IMR-90 (cell line): ENCODE data around the gene CLASP1. TPM values are rescaled to one million over a fixed set of nuclear protein-coding genes. Genes with fewer than 3 reads are reported as not detected.

Experiments
- ATAC-seq: fragments of 200-7000 bp; cut with Tn5 transposase; 2 replicates; pipeline ENCODE4 v1.9.1; 2020; ENCODE audit warnings: low read depth, mild to moderate bottlenecking, moderate library complexity
- BruUV-seq: library from RNA; stranded (reverse); fragments of 400-500 nt; replicated peaks from 2 replicates; lab custom pipeline; 2021; lab: Mats Ljungman, UMichigan
- CTCF ChIA-PET: fragments of 300-600 bp; formaldehyde crosslinking; extraction: SDS; loops from one replicate; lab custom pipeline; 2021; ENCODE audit warnings: antibody characterized with exemption; lab: Yijun Ruan, JAX
- POLR2A ChIA-PET: fragments of 300-600 bp; sonication (Branson Sonifier 250); formaldehyde crosslinking; loops from one replicate; lab custom pipeline; 2022; ENCODE audit warnings: antibody characterized with exemption; ENCODE audit not compliant: unreplicated experiment; lab: Charles Lee
- DNase-seq: peaks from one replicate; pipeline ENCODE4 v3.0.0; 2013
- H2AFZ ChIP-seq: replicated peaks from 2 replicates; pipeline ENCODE3; 2013; ENCODE audit warnings: low read length, mild to moderate bottlenecking; ENCODE audit not compliant: poor library complexity
- H2AK5ac ChIP-seq: 2 replicates; pipeline ENCODE4 v1.6.1; 2013; ENCODE audit warnings: low read depth, low read length, inconsistent platforms
- H2AK9ac ChIP-seq: replicated peaks from 2 replicates; pipeline ENCODE3; 2013; ENCODE audit warnings: mild to moderate bottlenecking, low read depth, low read length, moderate library complexity; ENCODE audit not compliant: poor library complexity
- H2BK120ac ChIP-seq: 2 replicates; pipeline ENCODE4 v1.6.1; 2013; ENCODE audit warnings: low read depth, low read length, inconsistent platforms
- H2BK15ac ChIP-seq: 3 replicates; pipeline ENCODE4 v1.6.1; 2013; ENCODE audit warnings: low read depth, low read length, inconsistent platforms
- H2BK20ac ChIP-seq: 2 replicates; pipeline ENCODE4 v1.6.1; 2013; ENCODE audit warnings: low read depth, mild to moderate bottlenecking, inconsistent platforms, low read length, moderate library complexity
- H2BK5ac ChIP-seq: 2 replicates; pipeline ENCODE4 v1.6.1; 2013; ENCODE audit warnings: mild to moderate bottlenecking, low read depth, low read length, inconsistent platforms; ENCODE audit not compliant: poor library complexity, severe bottlenecking
- H3K14ac ChIP-seq: replicated peaks from 2 replicates; pipeline ENCODE4 v1.6.1; 2013; ENCODE audit warnings: low read depth, low read length, inconsistent platforms
- H3K18ac ChIP-seq: 2 replicates; pipeline ENCODE4 v1.6.1; 2013; ENCODE audit warnings: low read depth, low read length, control low read depth
- H3K23ac ChIP-seq: 2 replicates; pipeline ENCODE4 v1.6.1; 2013; ENCODE audit warnings: low read depth, low read length, inconsistent platforms
- H3K27ac ChIP-seq: 2 replicates; pipeline ENCODE4 v1.5.1; 2013; ENCODE audit warnings: mild to moderate bottlenecking, control low read depth, low read length; ENCODE audit not compliant: insufficient read depth
- H3K27me3 ChIP-seq: 2 replicates; pipeline ENCODE4 v1.6.1; 2013; ENCODE audit warnings: low read length; ENCODE audit not compliant: control insufficient read depth, insufficient read depth
- H3K36me3 ChIP-seq: 2 replicates; pipeline ENCODE4 v1.6.1; 2013; ENCODE audit warnings: low read length, mixed read lengths; ENCODE audit not compliant: control insufficient read depth, insufficient read depth
- H3K4ac ChIP-seq: 2 replicates; pipeline ENCODE4 v1.6.1; 2013; ENCODE audit warnings: low read depth, low read length, inconsistent platforms
- H3K4me1 ChIP-seq: 2 replicates; pipeline ENCODE4 v1.6.1; 2013; ENCODE audit warnings: low read length, mixed read lengths; ENCODE audit not compliant: control insufficient read depth, insufficient read depth
- H3K4me2 ChIP-seq: 2 replicates; pipeline ENCODE4 v1.6.1; 2013; ENCODE audit warnings: low read depth, mild to moderate bottlenecking, control low read depth, low read length, moderate library complexity
- H3K4me3 ChIP-seq: 2 replicates; pipeline ENCODE4 v1.5.1; 2013; ENCODE audit warnings: low read depth, mild to moderate bottlenecking, control low read depth, low read length, moderate library complexity; ENCODE audit not compliant: insufficient read depth
- H3K56ac ChIP-seq: 2 replicates; pipeline ENCODE4 v1.6.1; 2013; ENCODE audit warnings: low read length, inconsistent platforms; ENCODE audit not compliant: insufficient read depth; ENCODE audit errors: extremely low read depth
- H3K79me1 ChIP-seq, 2 experiments: 2 replicates each; pipeline ENCODE4 v1.6.1; 2013; ENCODE audit warnings: low read length in 2 of 2, inconsistent platforms in 1 of 2, low read depth in 1 of 2
- H3K9ac ChIP-seq: 2 replicates; pipeline ENCODE4 v1.6.1; 2013; ENCODE audit warnings: low read depth, low read length, control low read depth
- H3K9me1 ChIP-seq: 2 replicates; pipeline ENCODE4 v1.6.1; 2013; ENCODE audit warnings: low read length, inconsistent platforms; ENCODE audit not compliant: insufficient read depth
- H3K9me3 ChIP-seq: 2 replicates; pipeline ENCODE4 v1.6.1; 2013; ENCODE audit warnings: low read length; ENCODE audit not compliant: control insufficient read depth, insufficient read depth
- H4K20me1 ChIP-seq: 2 replicates; pipeline ENCODE4 v1.6.1; 2013; ENCODE audit warnings: low read length, inconsistent platforms; ENCODE audit not compliant: insufficient read depth
- H4K5ac ChIP-seq: 2 replicates; pipeline ENCODE4 v1.6.1; 2013; ENCODE audit warnings: mild to moderate bottlenecking, low read depth, low read length, control low read depth
- H4K8ac ChIP-seq, 2 experiments: 2 replicates each; pipeline ENCODE4 v1.6.1; 2013; ENCODE audit warnings: low read depth in 2 of 2, low read length in 2 of 2, control low read depth in 1 of 2, inconsistent platforms in 1 of 2
- H4K91ac ChIP-seq: 2 replicates; pipeline ENCODE4 v1.6.1; 2013; ENCODE audit warnings: low read depth, low read length, inconsistent platforms; ENCODE audit not compliant: insufficient read depth
- CHD1 ChIP-seq: IDR thresholded peaks from 2 replicates; pipeline ENCODE4 v1.6.1; 2012; ENCODE audit warnings: low read depth, low read length, improper control_type of control experiment
- MAFK ChIP-seq: IDR thresholded peaks from 2 replicates; pipeline ENCODE4 v1.6.1; 2012; ENCODE audit warnings: low read depth, low read length, improper control_type of control experiment
- MAZ ChIP-seq: IDR thresholded peaks from 2 replicates; pipeline ENCODE4 v1.6.1; 2012; ENCODE audit warnings: low read depth, mild to moderate bottlenecking, low read length, improper control_type of control experiment, moderate library complexity, borderline replicate concordance
- WGBS, 2 experiments: methylation state at CpG; one replicate each; pipeline versions ENCODE4 v1.1.5 to v1.1.7; 2013; ENCODE audit warnings: missing lambda C conversion rate in 2 of 2; ENCODE audit not compliant: insufficient read length in 1 of 2; ENCODE audit errors: extremely low coverage in 2 of 2; 5-methylcytosine and 5-hydroxymethylcytosine counted together
- dilution Hi-C: fragments of 300-500 bp; cut with HindIII; formaldehyde crosslinking; loops from one replicate; pipeline ENCODE4 v1.14.3; 2018; ENCODE audit warnings: low sequenced_read_pairs; ENCODE audit not compliant: unreplicated experiment
- in situ Hi-C: fragments of 300-500 bp; cut with MboI; formaldehyde crosslinking; loops from 3 replicates; pipeline ENCODE4 v1.14.3; 2019; ENCODE audit warnings: low sequenced_read_pairs, inconsistent platforms, mixed read lengths
- intact Hi-C: fragments of 100-400 bp; cut with micrococcal nuclease; formaldehyde crosslinking; loops from 2 replicates; pipeline ENCODE4 v1.10.0; 2022
- polyA plus RNA-seq, 3 experiments: library from polyadenylated mRNA; depleted of rRNA; stranded (reverse); fragments of >200 nt; gene quantifications; 2 replicates each; pipeline ENCODE4 v1.2.3, GENCODE V29; 2012; ENCODE audit warnings: low replicate concordance in 1 of 3
- total RNA-seq: library from RNA; depleted of rRNA; stranded (reverse); fragments of >200 nt; gene quantifications from 2 replicates; pipeline ENCODE4 v1.2.3, GENCODE V29; 2012
- TF ChIP-seq, protein P1 (sequence below): conservative IDR thresholded peaks from 2 replicates; pipeline ENCODE4 v1.5.1; 2012; ENCODE audit warnings: mild to moderate bottlenecking, low read depth, low read length, improper control_type of control experiment

CLASP1 gene
- total and polyA plus RNA-seq, 2 of the 4 experiments (the other 2 are of a cell fraction), result 12.3 to 33.7 TPM

GRCh38 chr2:121529439-121530211, 119.6 kb downstream of the CLASP1 start:
- no peak overlapping the region for H2BK20ac ChIP-seq
- 0 out of 2 replicates have a peak overlapping the region, but pooled peaks have one; percentile 46 for H3K14ac ChIP-seq
- H4K5ac ChIP-seq, result no peak overlapping the region
- ChIA-PET CTCF (interaction anchor here (0.5 to 1.1 kb wide), 3 partner anchors 77 to 182 kb away, joined by 3 to 5 read pairs (median 4); no protein-coding TSS in a partner anchor), POLR2A (interaction anchor here (1.1 kb wide), 1 partner anchor 15 kb away, joined by 10 read pairs; no protein-coding TSS in a partner anchor)
- H2AK5ac ChIP-seq, result peak overlapping the region; percentile 37; the same call in 1 of the 2 replicates
- H3K79me1 ChIP-seq, result peaks cover 30 to 62% of the 10 kb centered on the region in 2 experiments
- H3K9me1 ChIP-seq, result peaks cover 11% of the 10 kb centered on the region
- WGBS, 2 experiments, result no CpG with 5 or more reads among the region's 19 CpGs
- BruUV-seq, result no TSS peak
- peak; percentile 35 for ATAC-seq
- no peaks in the 10 kb centered on the region for H3K9me3 ChIP-seq
- H3K9ac ChIP-seq, result peak overlapping the region; percentile 88
- no peak overlapping the region for H3K56ac ChIP-seq
- no peak overlapping the region for H3K18ac ChIP-seq
- peaks cover 11% of the 10 kb centered on the region for H3K36me3 ChIP-seq
- peak overlapping the region; percentile 71; the same call in 1 of the 2 replicates for H4K91ac ChIP-seq
- H2BK5ac ChIP-seq, result peak overlapping the region; percentile 91
- peak; percentile 40 for DNase-seq
- peaks cover 25% of the 10 kb centered on the region for H4K20me1 ChIP-seq
- H3K4me2 ChIP-seq, result peak overlapping the region; percentile 84
- TF ChIP-seq CHD1 (no peak), MAFK (peak; percentile 69; the same call in 1 of the 2 replicates), MAZ (no peak)
- TF ChIP-seq, protein P1, sequence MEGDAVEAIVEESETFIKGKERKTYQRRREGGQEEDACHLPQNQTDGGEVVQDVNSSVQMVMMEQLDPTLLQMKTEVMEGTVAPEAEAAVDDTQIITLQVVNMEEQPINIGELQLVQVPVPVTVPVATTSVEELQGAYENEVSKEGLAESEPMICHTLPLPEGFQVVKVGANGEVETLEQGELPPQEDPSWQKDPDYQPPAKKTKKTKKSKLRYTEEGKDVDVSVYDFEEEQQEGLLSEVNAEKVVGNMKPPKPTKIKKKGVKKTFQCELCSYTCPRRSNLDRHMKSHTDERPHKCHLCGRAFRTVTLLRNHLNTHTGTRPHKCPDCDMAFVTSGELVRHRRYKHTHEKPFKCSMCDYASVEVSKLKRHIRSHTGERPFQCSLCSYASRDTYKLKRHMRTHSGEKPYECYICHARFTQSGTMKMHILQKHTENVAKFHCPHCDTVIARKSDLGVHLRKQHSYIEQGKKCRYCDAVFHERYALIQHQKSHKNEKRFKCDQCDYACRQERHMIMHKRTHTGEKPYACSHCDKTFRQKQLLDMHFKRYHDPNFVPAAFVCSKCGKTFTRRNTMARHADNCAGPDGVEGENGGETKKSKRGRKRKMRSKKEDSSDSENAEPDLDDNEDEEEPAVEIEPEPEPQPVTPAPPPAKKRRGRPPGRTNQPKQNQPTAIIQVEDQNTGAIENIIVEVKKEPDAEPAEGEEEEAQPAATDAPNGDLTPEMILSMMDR, result no peak
- H2AK9ac ChIP-seq, result peak overlapping the region; percentile 91
- H3K4me3 ChIP-seq, result peak overlapping the region; percentile 79
- H2BK15ac ChIP-seq, result 0 out of 3 replicates have a peak overlapping the region, but pooled peaks have one; percentile 46
- H3K27ac ChIP-seq, result peak overlapping the region; percentile 94
- intact Hi-C loops, result loop anchor here (1.0 to 5.0 kb wide), 2 partner anchors 68 to 127 kb away; no protein-coding TSS in a partner anchor
- H3K4ac ChIP-seq, result no peak overlapping the region
- peak overlapping the region; percentile 45 to 81; a peak in 2 of 4 replicates for H4K8ac ChIP-seq
- dilution Hi-C loops, result no loop called here
- no peaks in the 10 kb centered on the region for H3K27me3 ChIP-seq
- no peak overlapping the region; the same call in 1 of the 2 replicates for H3K23ac ChIP-seq
- peak overlapping the region; percentile 91 for H2AFZ ChIP-seq
- H3K4me1 ChIP-seq, result peaks cover 6% of the 10 kb centered on the region
- in situ Hi-C loops, result loop anchor here (10.0 to 25.0 kb wide), 4 partner anchors 75 to 442 kb away; no protein-coding TSS in a partner anchor
- H2BK120ac ChIP-seq, result peak overlapping the region; percentile 41; the same call in 1 of the 2 replicates
